ENCODE measurements around the gene CFAP210.

DNA sequence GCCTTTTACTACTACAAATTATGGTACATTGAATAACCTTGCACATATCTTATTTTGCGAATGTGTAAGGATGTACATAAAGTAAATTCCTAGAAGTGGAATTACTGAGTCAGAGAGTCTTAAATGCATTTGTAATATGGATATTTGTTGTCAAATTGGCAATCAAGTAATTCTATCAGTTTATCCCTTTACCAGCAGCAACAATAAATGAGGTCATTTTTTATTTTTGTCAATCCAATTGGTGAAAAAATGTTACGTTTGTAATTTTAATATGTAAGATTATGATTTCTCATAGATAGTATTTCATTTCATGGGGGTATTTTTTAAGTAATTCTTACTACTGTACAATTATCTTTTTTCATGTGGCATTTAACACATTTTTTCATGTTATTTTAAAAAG is 95.2 kb downstream of the CFAP210 start:
- no peak for TF ChIP-seq POLR2A (IDR thresholded peaks at IDR 0.05)
- TF ChIP-seq, protein P1, sequence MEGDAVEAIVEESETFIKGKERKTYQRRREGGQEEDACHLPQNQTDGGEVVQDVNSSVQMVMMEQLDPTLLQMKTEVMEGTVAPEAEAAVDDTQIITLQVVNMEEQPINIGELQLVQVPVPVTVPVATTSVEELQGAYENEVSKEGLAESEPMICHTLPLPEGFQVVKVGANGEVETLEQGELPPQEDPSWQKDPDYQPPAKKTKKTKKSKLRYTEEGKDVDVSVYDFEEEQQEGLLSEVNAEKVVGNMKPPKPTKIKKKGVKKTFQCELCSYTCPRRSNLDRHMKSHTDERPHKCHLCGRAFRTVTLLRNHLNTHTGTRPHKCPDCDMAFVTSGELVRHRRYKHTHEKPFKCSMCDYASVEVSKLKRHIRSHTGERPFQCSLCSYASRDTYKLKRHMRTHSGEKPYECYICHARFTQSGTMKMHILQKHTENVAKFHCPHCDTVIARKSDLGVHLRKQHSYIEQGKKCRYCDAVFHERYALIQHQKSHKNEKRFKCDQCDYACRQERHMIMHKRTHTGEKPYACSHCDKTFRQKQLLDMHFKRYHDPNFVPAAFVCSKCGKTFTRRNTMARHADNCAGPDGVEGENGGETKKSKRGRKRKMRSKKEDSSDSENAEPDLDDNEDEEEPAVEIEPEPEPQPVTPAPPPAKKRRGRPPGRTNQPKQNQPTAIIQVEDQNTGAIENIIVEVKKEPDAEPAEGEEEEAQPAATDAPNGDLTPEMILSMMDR (IDR thresholded peaks at IDR 0.05) = no peak

Measured in heart left ventricle (tissue), 13 donors.